Gastrocnemius medialis (tissue), 4 donors: ENCODE measurements around the gene NLRP12. TPM values are rescaled to one million over a fixed set of nuclear protein-coding genes. Genes with fewer than 3 reads are reported as not detected.

Source experiments
- ATAC-seq, 2 donors: fragments of 150-250 bp; one replicate each; pipeline ENCODE4 v1.9.1; 2016
- DNase-seq, 2 donors: peaks; one replicate each; pipeline ENCODE4 v3.0.0-alpha.2; 2019
- H3K27ac ChIP-seq, 4 donors: fragments of 200-600 bp; sonication (generic); 1 replicate in 1 of 4; 2 replicates in 3 of 4; pipeline ENCODE4 v1.5.1; 2016 to 2018; ENCODE audit warnings: mild to moderate bottlenecking in 2 of 4, moderate library complexity in 1 of 4
- H3K27me3 ChIP-seq, 3 donors: fragments of 200-600 bp; sonication (generic) in 2 of 3; 1 replicate in 1 of 3; 2 replicates in 2 of 3; pipeline versions ENCODE4 v1.5.1 to v1.6.0; 2016 to 2019; ENCODE audit warnings: mild to moderate bottlenecking in 1 of 3, moderate library complexity in 1 of 3
- H3K36me3 ChIP-seq, 2 donors: fragments of 200-600 bp; sonication (generic) in 1 of 2; one replicate each; pipeline ENCODE4 v1.5.1; 2017 to 2018
- H3K4me1 ChIP-seq, 2 donors: fragments of 200-600 bp; sonication (generic) in 1 of 2; one replicate each; pipeline ENCODE4 v1.5.1; 2016 to 2017; ENCODE audit warnings: mild to moderate bottlenecking in 2 of 2
- H3K4me3 ChIP-seq, 4 donors: fragments of 200-600 bp; sonication (generic) in 3 of 4; 1 replicate in 1 of 4; 2 replicates in 3 of 4; pipeline ENCODE4 v1.5.1; 2016 to 2019; ENCODE audit warnings: mild to moderate bottlenecking in 2 of 4
- H3K9me3 ChIP-seq, 3 donors: fragments of 200-600 bp; sonication (generic) in 2 of 3; 1 replicate in 1 of 3; 2 replicates in 2 of 3; pipeline ENCODE4 v1.5.1; 2016 to 2019
- POLR2A ChIP-seq, 2 donors: fragments of 450-650 bp; IDR thresholded peaks; one replicate each; pipeline ENCODE4 v1.6.1; 2017; ENCODE audit warnings: antibody characterized with exemption in 2 of 2, mild to moderate bottlenecking in 2 of 2, moderate library complexity in 2 of 2
- in situ Hi-C, 4 donors: fragments of 200-750 bp; cut with MboI; loops; one replicate each; pipeline versions ENCODE4 v1.15.0 to v1.8.0; 2017; ENCODE audit warnings: low sequenced_read_pairs in 4 of 4
- intact Hi-C: fragments of 100-400 bp; cut with DNase I; formaldehyde crosslinking; loops from one replicate; pipeline ENCODE4 v1.15.1; 2023; ENCODE audit warnings: low total_unique reads
- total RNA-seq, 4 donors: library from RNA; depleted of rRNA; stranded (reverse); fragments of >200 nt; gene quantifications; one replicate each; pipeline versions ENCODE4 v1.1.0 to v1.2.3, GENCODE V29; 2016
- TF ChIP-seq, protein P1 (sequence below), 5 experiments: fragments of 450-650 bp in 3 of 5; fragments of 200-600 bp in 2 of 5; sonication (generic) in 2 of 5; IDR thresholded peaks in 4 of 5; conservative IDR thresholded peaks in 1 of 5; 1 replicate in 4 of 5; 2 replicates in 1 of 5; pipeline ENCODE4 v1.5.1; 2016 to 2019; ENCODE audit warnings: antibody characterized with exemption in 5 of 5, mild to moderate bottlenecking in 3 of 5, moderate library complexity in 3 of 5

Gene NLRP12
- total RNA-seq, 4 donors from 2014 or later: 0.31 to 0.52 (median 0.35) TPM; not detected in 1

DNA sequence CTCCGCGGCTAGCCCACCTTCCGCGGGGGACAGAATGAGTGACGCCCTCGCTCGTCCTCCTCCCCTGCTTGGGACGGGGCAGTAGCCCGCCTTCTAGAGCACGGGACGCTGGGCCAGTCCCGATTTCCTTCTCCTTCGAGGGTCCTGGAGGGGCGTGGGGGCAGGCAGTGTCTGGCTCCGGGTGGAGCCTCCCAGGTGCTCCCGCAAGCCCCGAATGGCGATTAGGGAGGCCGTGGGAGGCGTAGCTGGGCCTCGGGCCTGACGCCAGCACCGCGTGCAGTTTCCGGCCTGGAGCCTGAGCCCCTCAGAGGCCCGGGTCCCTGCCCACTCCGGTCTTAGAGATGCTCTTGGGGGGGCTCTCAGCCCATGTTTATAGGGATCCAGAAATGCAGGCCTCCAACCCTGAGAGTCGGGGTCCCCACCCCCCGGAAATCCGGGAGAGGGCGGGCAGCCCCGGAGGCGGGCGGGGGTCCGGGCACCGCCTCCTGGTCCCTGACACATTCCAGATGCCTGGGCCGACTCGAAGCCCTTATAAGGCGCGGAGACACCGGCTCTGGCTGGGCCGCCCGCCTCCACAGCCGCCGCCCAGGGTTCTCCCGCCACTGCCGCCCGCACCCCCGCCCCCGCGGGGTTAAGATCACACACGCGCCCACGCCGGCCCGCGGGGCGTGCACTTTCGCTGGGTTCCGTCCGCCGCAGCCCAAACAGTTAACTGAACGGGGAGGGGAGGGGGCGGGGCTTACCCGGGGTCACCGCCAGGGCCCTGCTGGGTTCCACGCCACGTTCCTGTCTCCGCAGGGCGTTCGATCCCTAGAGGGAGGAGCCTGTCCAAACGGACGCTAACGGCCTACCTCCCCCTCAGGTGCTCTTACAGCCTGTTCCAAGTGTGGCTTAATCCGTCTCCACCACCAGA is 45.0 kb upstream of the NLRP12 start:
- in situ Hi-C loops (no loop called here), intact Hi-C loops (no loop called here)
- peak; percentile 68 to 70 for TF ChIP-seq POLR2A (IDR thresholded peaks at IDR 0.05)
- TF ChIP-seq, protein P1, sequence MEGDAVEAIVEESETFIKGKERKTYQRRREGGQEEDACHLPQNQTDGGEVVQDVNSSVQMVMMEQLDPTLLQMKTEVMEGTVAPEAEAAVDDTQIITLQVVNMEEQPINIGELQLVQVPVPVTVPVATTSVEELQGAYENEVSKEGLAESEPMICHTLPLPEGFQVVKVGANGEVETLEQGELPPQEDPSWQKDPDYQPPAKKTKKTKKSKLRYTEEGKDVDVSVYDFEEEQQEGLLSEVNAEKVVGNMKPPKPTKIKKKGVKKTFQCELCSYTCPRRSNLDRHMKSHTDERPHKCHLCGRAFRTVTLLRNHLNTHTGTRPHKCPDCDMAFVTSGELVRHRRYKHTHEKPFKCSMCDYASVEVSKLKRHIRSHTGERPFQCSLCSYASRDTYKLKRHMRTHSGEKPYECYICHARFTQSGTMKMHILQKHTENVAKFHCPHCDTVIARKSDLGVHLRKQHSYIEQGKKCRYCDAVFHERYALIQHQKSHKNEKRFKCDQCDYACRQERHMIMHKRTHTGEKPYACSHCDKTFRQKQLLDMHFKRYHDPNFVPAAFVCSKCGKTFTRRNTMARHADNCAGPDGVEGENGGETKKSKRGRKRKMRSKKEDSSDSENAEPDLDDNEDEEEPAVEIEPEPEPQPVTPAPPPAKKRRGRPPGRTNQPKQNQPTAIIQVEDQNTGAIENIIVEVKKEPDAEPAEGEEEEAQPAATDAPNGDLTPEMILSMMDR (IDR thresholded peaks at IDR 0.05 in 4 of 5, conservative IDR thresholded peaks at IDR 0.05 in 1 of 5): peak in 4 of 5 experiments; percentile 27 to 35 (median 27)
- H3K27ac ChIP-seq: peak overlapping the region; percentile 83 to 92 (median 86)
- DNase-seq (peak; percentile 53 to 63), ATAC-seq (peak in 1 of 2 donors; percentile 41)
- H3K9me3 ChIP-seq: no peaks in the 10 kb centered on the region
- H3K4me3 ChIP-seq: peak overlapping the region; percentile 64 to 70 (median 67)
- peaks cover 4 to 16% of the 10 kb centered on the region in 2 donors for H3K4me1 ChIP-seq
- H3K36me3 ChIP-seq: no peaks in the 10 kb centered on the region
- H3K27me3 ChIP-seq: peaks cover 6 to 34% (median 23%) of the 10 kb centered on the region in 3 donors

DNA sequence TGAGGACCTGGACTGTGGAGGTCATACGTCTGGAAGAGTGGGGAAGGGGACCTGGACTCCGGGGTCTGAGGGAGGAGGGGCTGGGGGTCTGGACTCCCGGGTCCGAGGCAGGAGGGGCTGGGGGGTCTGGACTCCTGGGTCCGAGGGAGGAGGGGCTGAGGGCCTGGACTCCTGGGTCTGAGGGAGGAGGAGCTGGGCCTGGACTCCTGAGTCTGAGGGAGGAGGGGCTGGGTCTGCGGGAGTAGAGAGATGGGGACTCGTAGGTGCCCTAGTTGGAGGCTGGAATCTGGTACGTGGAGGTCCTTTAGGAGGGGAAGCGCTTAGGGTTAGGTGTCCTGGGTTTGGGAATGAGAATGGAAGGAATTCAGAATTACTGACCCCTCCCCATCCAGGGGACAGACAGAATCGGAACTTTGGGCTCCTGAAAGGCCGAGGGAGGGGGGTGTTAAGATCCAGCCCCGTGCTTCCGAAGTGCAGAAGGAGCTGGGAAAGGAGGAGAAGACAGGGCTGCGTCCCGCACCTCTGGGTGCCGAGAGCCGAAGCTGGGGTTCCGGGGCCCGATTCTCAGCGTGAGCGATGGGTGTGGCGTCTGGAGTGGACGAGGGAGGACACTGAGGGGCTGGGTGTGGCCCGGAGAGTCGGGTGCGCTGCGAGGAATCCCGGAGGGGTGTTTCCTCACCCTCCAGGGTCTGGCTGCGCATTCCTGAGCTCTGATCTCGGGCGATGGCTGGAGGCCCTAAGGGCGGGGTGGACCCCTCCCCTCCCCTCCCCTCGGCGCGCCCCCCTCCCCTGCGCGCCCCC is 44.2 kb upstream of the NLRP12 start:
- in situ Hi-C loops (no loop called here), intact Hi-C loops (no loop called here)
- DNase-seq (no peak), ATAC-seq (no peak)
- Histone ChIP-seq H3K27me3 (peaks cover 6 to 34% (median 23%) of the 10 kb centered on the region in 3 donors), H3K4me3 (peak overlapping the region; percentile 64 to 70 (median 67)), H3K36me3 (no peaks in the 10 kb centered on the region), H3K9me3 (no peaks in the 10 kb centered on the region), H3K27ac (peak overlapping the region; percentile 83 to 92 (median 86)), H3K4me1 (peaks cover 4 to 16% of the 10 kb centered on the region in 2 donors)
- no peak for TF ChIP-seq POLR2A (IDR thresholded peaks at IDR 0.05)
- TF ChIP-seq, protein P1 (IDR thresholded peaks at IDR 0.05 in 4 of 5, conservative IDR thresholded peaks at IDR 0.05 in 1 of 5): no peak

DNA sequence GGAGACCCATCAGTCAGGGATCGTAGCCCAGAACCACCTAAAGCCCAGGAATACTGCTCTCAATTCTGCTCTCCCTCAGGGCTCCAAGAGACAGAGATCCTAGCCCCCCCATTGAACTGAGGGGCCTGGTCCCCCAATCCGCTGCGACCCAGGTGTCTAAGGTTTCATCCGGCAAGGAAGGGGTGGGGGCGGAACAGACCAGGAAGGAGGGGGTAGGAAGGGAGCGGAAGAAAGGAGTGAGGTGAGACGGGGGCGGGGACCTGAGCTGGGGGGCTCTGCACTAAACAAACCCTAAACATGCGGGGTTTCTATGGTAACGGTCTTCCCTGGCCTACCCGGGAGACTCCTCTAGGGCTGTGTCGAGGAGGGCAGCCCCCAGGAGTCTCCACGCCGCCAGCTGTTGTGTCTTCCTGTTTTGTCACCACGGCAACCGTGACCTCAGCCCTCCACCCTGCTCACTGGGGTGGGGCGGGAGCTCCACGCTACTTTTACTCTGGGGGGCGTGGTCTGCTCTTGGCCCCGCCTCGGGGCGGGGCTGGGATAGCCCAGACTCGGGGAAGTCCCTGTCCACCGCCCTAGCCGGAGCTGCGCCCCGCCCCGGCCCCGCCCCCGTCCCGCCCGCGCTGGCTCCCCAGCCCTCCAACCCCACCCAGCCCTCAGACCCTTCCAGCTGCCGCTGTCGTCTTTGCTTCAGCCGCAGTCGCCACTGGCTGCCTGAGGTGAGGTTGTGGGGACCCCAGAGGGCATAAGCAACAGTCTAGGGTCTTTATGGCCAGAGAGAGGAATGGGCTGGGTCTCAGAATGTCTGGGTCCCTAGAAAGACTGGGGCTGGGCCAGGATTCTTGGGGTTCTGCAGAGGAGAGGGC is 43.3 kb upstream of the NLRP12 start, which contains the start of gene MYADM:
Gene MYADM (plus strand): TSS at position 659 of the 866 bp plus-strand sequence. CDS start 5,647 bp downstream, outside the sequence.
- peak within 1 kb of the TSS; percentile 83 to 92 (median 86) for H3K27ac ChIP-seq
- peak; percentile 87 to 93 for DNase-seq
- no peaks in the 10 kb centered on the region for H3K36me3 ChIP-seq
- in situ Hi-C loops: no loop called here
- H3K27me3 ChIP-seq: peaks cover 6 to 34% (median 23%) of the 10 kb centered on the region in 3 donors
- peak; percentile 49 to 65 for TF ChIP-seq POLR2A (IDR thresholded peaks at IDR 0.05)
- TF ChIP-seq, protein P1 (IDR thresholded peaks at IDR 0.05 in 4 of 5, conservative IDR thresholded peaks at IDR 0.05 in 1 of 5): no peak
- intact Hi-C loops: loop anchor here (1.0 kb wide), 1 partner anchor 12 kb away; no protein-coding TSS in a partner anchor
- ATAC-seq: peak; percentile 68 to 79
- H3K4me3 ChIP-seq: peak within 1 kb of the TSS; percentile 64 to 70 (median 67)
- H3K4me1 ChIP-seq: peaks cover 4 to 16% of the 10 kb centered on the region in 2 donors
- no peaks in the 10 kb centered on the region for H3K9me3 ChIP-seq

DNA sequence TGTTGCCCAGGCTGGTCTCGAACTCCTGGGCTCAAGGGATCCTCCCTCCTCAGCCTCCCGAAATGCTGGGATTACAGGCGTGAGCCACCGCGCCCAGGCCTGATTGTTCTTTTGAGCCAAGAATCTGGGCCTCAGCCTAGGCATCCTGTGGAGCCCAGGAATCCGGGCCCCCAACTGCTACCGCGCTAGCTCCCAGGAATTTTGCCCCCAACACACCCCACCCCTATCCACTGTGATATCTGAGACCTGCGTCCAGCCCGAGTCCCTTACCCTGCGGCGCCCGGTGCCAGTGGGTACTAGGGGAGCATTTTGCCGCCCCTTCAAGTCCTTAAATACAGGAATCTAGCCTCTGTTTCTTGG is 42.7 kb upstream of the NLRP12 start:
- DNase-seq: no peak
- no peak for TF ChIP-seq POLR2A (IDR thresholded peaks at IDR 0.05)
- TF ChIP-seq, protein P1 (IDR thresholded peaks at IDR 0.05 in 4 of 5, conservative IDR thresholded peaks at IDR 0.05 in 1 of 5): no peak
- Histone ChIP-seq H3K27ac (peak overlapping the region; percentile 75 to 92 (median 85)), H3K9me3 (no peaks in the 10 kb centered on the region), H3K4me1 (peaks cover 4 to 16% of the 10 kb centered on the region in 2 donors), H3K36me3 (no peaks in the 10 kb centered on the region), H3K27me3 (peaks cover 6 to 34% (median 23%) of the 10 kb centered on the region in 3 donors), H3K4me3 (peak overlapping the region; percentile 42 to 70 (median 55))
- in situ Hi-C loops (no loop called here), intact Hi-C loops (loop anchor here (1.0 kb wide), 1 partner anchor 12 kb away; no protein-coding TSS in a partner anchor)
- no peak for ATAC-seq
